Neural progenitor cell (in vitro differentiated cells): ENCODE data around the gene ATR. TPM values are rescaled to one million over a fixed set of nuclear protein-coding genes. Genes with fewer than 3 reads are reported as not detected.

ENCODE experiments used
- DNase-seq: peaks from one replicate; pipeline ENCODE4 v3.0.0-alpha.2; 2016; ENCODE audit warnings: low spot score
- H2AFZ ChIP-seq: fragments of 200-600 bp; sonication (generic); replicated peaks from 2 replicates; pipeline ENCODE4 v1.6.1; 2016; ENCODE audit warnings: antibody characterized with exemption
- H3F3A ChIP-seq: fragments of 200-600 bp; sonication (generic); 2 replicates; pipeline ENCODE4 v1.6.1; 2016; ENCODE audit warnings: antibody characterized with exemption, low read depth
- H3K27ac ChIP-seq: fragments of 200-600 bp; sonication (generic); 2 replicates; pipeline ENCODE4 v1.5.1; 2016; ENCODE audit warnings: mild to moderate bottlenecking
- H3K27me3 ChIP-seq: fragments of 200-600 bp; sonication (generic); 2 replicates; pipeline ENCODE4 v1.6.1; 2016; ENCODE audit warnings: mild to moderate bottlenecking, moderate library complexity
- H3K36me3 ChIP-seq: fragments of 200-600 bp; sonication (generic); 2 replicates; pipeline ENCODE4 v1.5.1; 2016
- H3K4me1 ChIP-seq: fragments of 200-600 bp; sonication (generic); 2 replicates; pipeline ENCODE4 v1.6.1; 2016; ENCODE audit warnings: mixed run types
- H3K4me2 ChIP-seq: fragments of 200-600 bp; sonication (generic); 2 replicates; pipeline ENCODE4 v1.6.1; 2016
- H3K4me3 ChIP-seq: fragments of 200-600 bp; sonication (generic); 2 replicates; pipeline ENCODE4 v1.5.1; 2016
- H3K79me2 ChIP-seq: fragments of 200-600 bp; sonication (generic); 2 replicates; pipeline ENCODE4 v1.6.1; 2016; ENCODE audit warnings: low read depth
- H3K9ac ChIP-seq: fragments of 200-600 bp; sonication (generic); 2 replicates; pipeline ENCODE4 v1.6.1; 2016
- H3K9me3 ChIP-seq: fragments of 200-600 bp; sonication (generic); 2 replicates; pipeline ENCODE4 v1.5.1; 2016; ENCODE audit warnings: low read depth
- H4K20me1 ChIP-seq: fragments of 200-600 bp; sonication (generic); 2 replicates; pipeline ENCODE4 v1.6.1; 2016; ENCODE audit warnings: low read depth
- H3K27ac Mint-ChIP-seq: 3 replicates; pipeline ENCODE4 v1.8.0; 2021; ENCODE audit warnings: mixed read lengths
- H3K27me3 Mint-ChIP-seq: 2 replicates; pipeline ENCODE4 v1.8.0; 2022; ENCODE audit warnings: low read depth, mild to moderate bottlenecking, inconsistent platforms, moderate library complexity, mixed read lengths; ENCODE audit not compliant: insufficient read depth
- H3K36me3 Mint-ChIP-seq: 3 replicates; pipeline ENCODE4 v1.8.0; 2021; ENCODE audit warnings: mixed read lengths
- H3K4me1 Mint-ChIP-seq: 3 replicates; pipeline ENCODE4 v1.8.0; 2021; ENCODE audit warnings: mixed read lengths
- H3K4me3 Mint-ChIP-seq: 3 replicates; pipeline ENCODE4 v1.8.0; 2021; ENCODE audit warnings: mild to moderate bottlenecking, moderate library complexity, mixed read lengths
- H3K9me3 Mint-ChIP-seq: 3 replicates; pipeline ENCODE4 v1.8.0; 2020; ENCODE audit warnings: mixed read lengths
- EZH2 ChIP-seq: fragments of 200-600 bp; sonication (generic); IDR thresholded peaks from 2 replicates; pipeline ENCODE4 v1.6.1; 2017; ENCODE audit warnings: antibody characterized with exemption, mild to moderate bottlenecking, moderate library complexity
- EZH2phosphoT487 ChIP-seq: fragments of 200-600 bp; sonication (generic); IDR thresholded peaks from 2 replicates; pipeline ENCODE4 v1.6.1; 2017; ENCODE audit warnings: antibody characterized with exemption
- total RNA-seq: library from RNA; depleted of rRNA; stranded (reverse); fragments of >200 nt; gene quantifications from 2 replicates; pipeline ENCODE4 v1.2.3, GENCODE V29; 2015; ENCODE audit warnings: low replicate concordance
- TF ChIP-seq, protein P1 (sequence below): fragments of 200-600 bp; sonication (generic); IDR thresholded peaks from 2 replicates; pipeline ENCODE4 v1.5.1; 2017; ENCODE audit warnings: antibody characterized with exemption, mild to moderate bottlenecking

Gene ATR
- total RNA-seq, 1 donor from 2014 or later = 48.4 TPM

DNA sequence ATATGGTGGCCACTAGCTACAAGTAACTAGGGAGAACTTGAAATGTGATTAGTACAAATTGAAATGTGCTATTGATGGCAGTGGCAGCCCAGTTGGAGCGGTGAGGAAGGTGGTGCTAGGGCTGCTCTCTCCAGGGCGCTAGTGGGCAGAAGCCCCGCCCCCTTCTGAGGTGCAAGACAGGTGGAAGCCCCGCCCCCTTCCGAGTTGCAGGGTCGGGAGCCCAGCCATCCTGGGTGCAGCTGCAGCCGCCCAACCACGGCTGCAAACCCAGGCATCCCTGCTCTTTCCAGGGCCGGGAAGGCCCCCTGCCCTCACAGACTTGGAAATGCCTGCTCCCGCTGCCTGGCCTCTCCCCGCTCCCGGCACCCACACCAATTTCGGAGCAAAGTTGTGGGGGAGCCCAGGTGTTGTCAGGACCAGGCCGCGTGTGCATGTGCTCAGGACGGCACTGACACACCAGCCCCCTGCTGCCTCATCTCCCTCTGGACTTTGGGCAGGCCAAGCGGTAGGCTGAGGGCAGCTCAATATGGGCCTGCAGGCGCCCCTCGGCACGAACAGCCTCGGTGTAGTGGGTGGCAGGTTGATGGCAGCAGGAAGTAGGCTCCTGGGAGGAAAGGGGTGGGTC lies 10.0 kb downstream of the ATR start:
- Mint-ChIP-seq H3K36me3 (peaks cover 13% of the 10 kb centered on the region), H3K4me1 (no peaks in the 10 kb centered on the region), H3K9me3 (no peaks in the 10 kb centered on the region), H3K27me3 (no peaks in the 10 kb centered on the region), H3K4me3 (no peak overlapping the region), H3K27ac (no peak overlapping the region)
- Histone ChIP-seq H2AFZ (no peak overlapping the region), H3K9ac (no peak overlapping the region), H3K4me3 (no peak overlapping the region), H4K20me1 (no peaks in the 10 kb centered on the region), H3K27ac (no peak overlapping the region), H3K9me3 (no peaks in the 10 kb centered on the region), H3K4me2 (no peak overlapping the region), H3F3A (no peaks in the 10 kb centered on the region), H3K36me3 (no peaks in the 10 kb centered on the region), H3K4me1 (no peaks in the 10 kb centered on the region), H3K79me2 (peaks cover 7% of the 10 kb centered on the region), H3K27me3 (no peaks in the 10 kb centered on the region)
- peak; percentile 37 for DNase-seq
- TF ChIP-seq EZH2phosphoT487 (no peak), EZH2 (no peak)
- TF ChIP-seq, protein P1, sequence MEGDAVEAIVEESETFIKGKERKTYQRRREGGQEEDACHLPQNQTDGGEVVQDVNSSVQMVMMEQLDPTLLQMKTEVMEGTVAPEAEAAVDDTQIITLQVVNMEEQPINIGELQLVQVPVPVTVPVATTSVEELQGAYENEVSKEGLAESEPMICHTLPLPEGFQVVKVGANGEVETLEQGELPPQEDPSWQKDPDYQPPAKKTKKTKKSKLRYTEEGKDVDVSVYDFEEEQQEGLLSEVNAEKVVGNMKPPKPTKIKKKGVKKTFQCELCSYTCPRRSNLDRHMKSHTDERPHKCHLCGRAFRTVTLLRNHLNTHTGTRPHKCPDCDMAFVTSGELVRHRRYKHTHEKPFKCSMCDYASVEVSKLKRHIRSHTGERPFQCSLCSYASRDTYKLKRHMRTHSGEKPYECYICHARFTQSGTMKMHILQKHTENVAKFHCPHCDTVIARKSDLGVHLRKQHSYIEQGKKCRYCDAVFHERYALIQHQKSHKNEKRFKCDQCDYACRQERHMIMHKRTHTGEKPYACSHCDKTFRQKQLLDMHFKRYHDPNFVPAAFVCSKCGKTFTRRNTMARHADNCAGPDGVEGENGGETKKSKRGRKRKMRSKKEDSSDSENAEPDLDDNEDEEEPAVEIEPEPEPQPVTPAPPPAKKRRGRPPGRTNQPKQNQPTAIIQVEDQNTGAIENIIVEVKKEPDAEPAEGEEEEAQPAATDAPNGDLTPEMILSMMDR = no peak

DNA sequence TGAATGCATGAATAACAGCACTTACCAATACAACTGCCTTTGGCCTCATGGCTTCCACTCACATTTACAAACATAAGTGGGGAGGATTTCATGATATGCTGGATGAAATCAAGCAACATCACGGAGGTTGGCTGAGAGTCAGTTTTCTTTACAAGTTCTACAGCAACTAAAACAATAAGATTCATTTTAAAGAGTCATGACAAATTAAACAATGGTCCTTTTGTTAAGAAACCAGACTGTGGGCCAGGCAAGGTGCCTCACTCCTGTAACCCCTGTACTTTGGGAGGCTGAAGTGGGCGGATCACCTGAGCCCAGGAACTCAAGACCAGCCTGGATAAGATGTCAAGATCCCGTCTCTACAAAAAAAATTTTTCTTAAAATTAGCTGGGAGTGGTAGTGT lies 12.4 kb downstream of the ATR start:
- DNase-seq = no peak
- no peak overlapping the region for H2AFZ ChIP-seq

DNA sequence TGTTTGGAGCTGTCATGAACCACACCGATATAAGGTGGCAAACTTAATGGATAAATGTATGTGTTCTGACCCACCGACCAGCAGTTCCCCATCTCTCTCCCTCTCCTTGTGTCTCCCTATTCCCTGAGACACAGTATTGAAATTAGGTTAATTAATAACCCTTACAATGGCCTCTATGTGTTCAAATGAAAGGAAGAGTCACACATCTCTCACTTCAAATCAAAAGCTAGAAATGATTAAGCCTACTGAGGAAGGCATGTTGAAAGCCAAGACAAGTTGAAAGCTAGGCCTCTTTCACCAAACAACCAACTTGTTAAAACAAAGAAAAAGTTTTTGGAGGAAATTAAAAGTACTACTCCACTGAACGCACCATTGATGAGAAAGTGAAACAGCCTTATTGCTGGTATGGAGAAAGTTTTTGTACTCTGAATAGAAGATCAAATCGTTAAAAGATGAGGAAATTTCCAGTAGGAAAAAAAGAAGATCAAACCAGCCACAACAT lies 15.0 kb downstream of the ATR start:
- no peaks in the 10 kb centered on the region for H3K4me1 Mint-ChIP-seq
- TF ChIP-seq EZH2phosphoT487 = no peak
- H4K20me1 ChIP-seq = no peaks in the 10 kb centered on the region

More for the DNA sequence above, 12.4 kb downstream of the ATR start:
- TF ChIP-seq EZH2 = no peak
- no peak for TF ChIP-seq EZH2phosphoT487
- TF ChIP-seq, protein P1 = no peak
- Mint-ChIP-seq H3K27me3 (no peaks in the 10 kb centered on the region), H3K9me3 (no peaks in the 10 kb centered on the region), H3K27ac (no peak overlapping the region), H3K4me3 (no peak overlapping the region), H3K4me1 (no peaks in the 10 kb centered on the region), H3K36me3 (peaks cover 15% of the 10 kb centered on the region)
- Histone ChIP-seq H3K9me3 (no peaks in the 10 kb centered on the region), H3K79me2 (no peaks in the 10 kb centered on the region), H3K4me3 (no peak overlapping the region), H3K4me1 (no peaks in the 10 kb centered on the region), H4K20me1 (no peaks in the 10 kb centered on the region), H3K4me2 (no peak overlapping the region), H3F3A (no peaks in the 10 kb centered on the region), H3K27me3 (no peaks in the 10 kb centered on the region), H3K9ac (no peak overlapping the region), H3K36me3 (no peaks in the 10 kb centered on the region), H3K27ac (no peak overlapping the region)

DNA sequence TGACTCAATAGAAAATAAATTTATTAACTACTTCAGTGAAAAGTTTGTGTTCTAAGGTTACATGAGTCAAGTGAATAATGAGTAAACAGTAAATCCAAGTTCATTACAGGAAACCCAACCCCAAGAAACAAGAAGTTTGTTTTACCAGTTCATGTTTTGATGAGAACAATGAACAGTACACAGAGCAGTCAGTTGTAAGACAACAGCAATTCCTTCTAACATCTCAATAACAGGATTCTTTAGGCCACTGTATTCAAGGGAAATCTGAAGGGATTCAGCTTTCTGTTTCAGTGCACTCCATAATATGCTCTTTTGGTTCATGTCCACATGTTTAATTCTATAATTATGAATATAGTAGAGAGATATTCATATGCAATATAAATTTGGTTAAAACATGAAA lies 18.4 kb downstream of the ATR start:
- Histone ChIP-seq H3F3A (no peaks in the 10 kb centered on the region), H4K20me1 (no peaks in the 10 kb centered on the region), H3K9ac (no peak overlapping the region), H3K4me2 (no peak overlapping the region), H3K27me3 (no peaks in the 10 kb centered on the region), H3K27ac (no peak overlapping the region), H3K36me3 (peaks cover 6% of the 10 kb centered on the region), H3K4me1 (no peaks in the 10 kb centered on the region), H2AFZ (no peak overlapping the region), H3K4me3 (no peak overlapping the region), H3K9me3 (no peaks in the 10 kb centered on the region), H3K79me2 (no peaks in the 10 kb centered on the region)
- H3K9me3 Mint-ChIP-seq = no peaks in the 10 kb centered on the region
- H3K4me3 Mint-ChIP-seq = no peak overlapping the region
- peaks cover 19% of the 10 kb centered on the region for H3K36me3 Mint-ChIP-seq
- no peaks in the 10 kb centered on the region for H3K27me3 Mint-ChIP-seq
- H3K4me1 Mint-ChIP-seq = no peaks in the 10 kb centered on the region
- TF ChIP-seq EZH2phosphoT487 (no peak), EZH2 (no peak)
- TF ChIP-seq, protein P1 = no peak
- no peak overlapping the region for H3K27ac Mint-ChIP-seq
- no peak for DNase-seq

More for the DNA sequence above, 15.0 kb downstream of the ATR start:
- no peak overlapping the region for H2AFZ ChIP-seq
- H3K9ac ChIP-seq = no peak overlapping the region
- no peaks in the 10 kb centered on the region for H3K79me2 ChIP-seq
- no peak for DNase-seq
- no peak overlapping the region for H3K27ac ChIP-seq
- no peaks in the 10 kb centered on the region for H3K9me3 ChIP-seq
- H3K4me1 ChIP-seq = no peaks in the 10 kb centered on the region
- H3K36me3 ChIP-seq = peaks cover 6% of the 10 kb centered on the region
- no peak overlapping the region for H3K4me3 ChIP-seq
- no peaks in the 10 kb centered on the region for H3F3A ChIP-seq
- Mint-ChIP-seq H3K27ac (peak overlapping the region; percentile 82), H3K36me3 (peaks cover 16% of the 10 kb centered on the region), H3K27me3 (no peaks in the 10 kb centered on the region), H3K9me3 (no peaks in the 10 kb centered on the region), H3K4me3 (no peak overlapping the region)
- H3K27me3 ChIP-seq = no peaks in the 10 kb centered on the region
- no peak overlapping the region for H3K4me2 ChIP-seq
